SW480 (cell line): ENCODE measurements around the gene FAXC.
A peak's percentile ranks its signal among the peaks of the same experiment; 100 is the strongest.

ENCODE experiments used
- DNase-seq: peaks from one replicate; pipeline ENCODE4 v3.0.0-alpha.2; 2016; ENCODE audit warnings: low spot score

The FAXC gene

DNA sequence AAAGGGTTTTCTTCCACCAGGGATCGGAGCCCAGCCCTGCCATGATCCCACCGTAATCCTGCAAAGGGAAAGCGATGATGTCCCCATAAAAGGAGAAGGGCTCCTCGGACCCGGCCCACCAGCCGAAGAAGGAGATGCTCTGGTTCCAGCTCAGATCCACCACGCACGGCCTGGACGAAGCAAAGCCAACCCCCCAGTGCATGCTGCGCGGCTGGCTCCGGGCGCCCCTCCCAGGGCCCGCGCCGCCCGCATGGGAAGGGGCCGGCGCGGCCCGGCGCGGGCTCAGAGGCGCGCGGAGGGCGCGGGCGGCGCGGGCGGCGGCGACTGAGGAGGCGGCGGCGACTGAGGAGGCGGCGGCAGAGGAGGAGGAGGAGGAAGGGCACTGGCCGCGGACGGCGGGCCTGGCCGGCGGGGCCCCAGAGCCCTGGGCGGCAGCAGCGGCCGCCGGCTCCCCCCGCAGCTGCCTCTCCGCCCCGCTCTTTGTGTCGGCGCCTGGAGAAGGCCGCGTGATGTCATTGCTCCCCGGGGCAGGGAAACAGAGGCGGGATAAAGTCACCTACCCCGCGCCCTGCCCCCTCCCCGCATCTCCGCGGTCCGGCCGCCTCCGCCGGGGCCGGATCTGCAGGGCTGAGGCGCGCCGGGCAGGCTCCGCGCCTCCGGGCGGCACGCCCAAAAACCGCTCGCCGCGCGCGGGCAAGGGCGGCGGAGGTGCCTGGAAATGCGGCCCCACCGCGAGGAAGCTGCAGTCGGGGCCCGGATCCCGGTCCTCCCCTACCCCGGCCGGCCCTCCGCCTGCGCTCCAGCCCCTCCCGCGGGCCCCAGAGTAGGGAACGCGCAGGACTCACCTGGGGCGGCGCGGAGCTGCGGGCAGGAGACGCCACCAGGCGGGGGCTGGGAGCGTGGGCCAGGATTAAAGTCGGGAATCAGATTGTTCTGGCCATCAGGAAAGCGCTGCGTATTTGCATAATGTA is at the start of gene FAXC:
Gene FAXC, minus strand, starts transcription at position 504 of the 971 bp plus-strand sequence. Its CDS starts 302 bp downstream, at position 202.
- DNase-seq, result peak; percentile 32

DNA sequence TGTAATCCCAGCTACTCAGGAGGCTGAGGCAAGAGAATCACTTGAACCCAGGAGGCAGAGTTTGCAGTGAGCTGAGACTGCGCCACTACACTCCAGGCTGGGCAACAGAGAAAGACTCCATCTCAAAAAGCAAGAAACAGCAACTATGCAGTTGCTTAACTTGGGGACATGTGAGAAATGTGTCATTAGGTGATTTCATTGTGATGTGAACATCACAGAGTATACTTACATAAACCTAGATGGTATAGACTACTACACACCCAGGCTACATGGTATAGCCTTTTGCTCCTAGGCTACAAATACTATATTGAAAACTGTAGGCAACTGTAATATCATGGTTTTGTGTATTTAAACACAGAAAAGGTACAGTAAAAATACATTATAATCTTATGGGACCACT is 47.8 kb upstream of the FAXC start:
- DNase-seq, result no peak

DNA sequence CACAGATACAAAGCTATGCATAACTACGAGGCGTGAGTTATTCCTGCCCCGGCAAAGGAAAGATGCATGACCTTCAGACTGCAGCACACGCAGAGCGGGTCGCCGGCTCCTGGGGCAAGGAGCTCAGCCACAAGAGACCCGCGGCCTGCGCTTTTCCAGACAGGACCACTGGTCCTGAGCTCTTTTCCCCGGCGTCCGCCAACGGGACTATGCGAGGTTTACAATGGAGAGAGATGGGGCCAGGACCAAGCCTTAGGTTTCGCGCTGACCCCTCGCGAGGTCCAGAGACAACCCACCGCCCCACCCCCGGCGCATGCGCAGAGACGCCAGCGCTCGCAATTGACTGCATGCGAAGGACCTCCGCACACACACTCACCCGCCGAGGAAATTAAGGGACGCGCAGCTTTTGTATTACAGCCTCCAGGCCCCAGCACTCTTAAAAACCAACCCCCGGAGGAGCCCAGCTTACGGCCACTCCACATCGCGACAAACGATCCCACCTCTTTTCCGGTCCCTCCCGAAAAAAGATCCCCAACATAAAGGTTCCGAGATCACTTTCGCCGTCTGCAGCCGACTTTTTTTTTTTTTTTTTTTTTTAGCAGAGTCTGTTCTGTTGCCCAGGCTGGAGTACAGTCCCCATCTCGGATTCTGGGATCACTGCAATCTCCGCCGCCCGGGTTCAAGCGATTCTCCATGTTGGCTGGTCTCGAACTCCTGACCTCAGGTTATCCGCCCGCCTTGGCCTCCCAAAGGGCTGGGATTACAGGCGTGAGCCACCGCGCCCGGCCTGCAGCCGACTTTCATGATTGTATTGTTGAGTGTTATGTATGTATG is 44.4 kb upstream of the FAXC start, which contains the start of gene COQ3:
Gene COQ3, minus strand, starts transcription at position 498 of the 834 bp plus-strand sequence. Its CDS starts 16 bp downstream, at position 482.
- peak; percentile 37 for DNase-seq

DNA sequence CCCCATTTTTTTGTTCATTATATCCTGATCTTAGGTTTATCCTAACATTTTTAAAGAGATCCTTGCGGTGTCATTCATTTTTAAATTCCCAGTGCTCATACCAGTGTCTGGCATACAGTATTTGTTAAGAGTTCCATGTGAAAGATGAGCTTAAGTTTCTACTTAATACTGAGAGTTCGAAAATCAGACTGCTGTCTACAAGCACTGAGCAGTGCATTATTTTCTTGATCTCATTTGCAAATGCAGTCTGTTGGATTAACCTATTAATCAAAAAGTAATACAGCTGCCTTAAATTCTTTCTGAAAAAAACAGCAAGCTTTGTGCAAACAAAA is 43.9 kb upstream of the FAXC start:
- no peak for DNase-seq

GRCh38 chr6:99390896-99391295 is 41.4 kb upstream of the FAXC start:
- no peak for DNase-seq

DNA sequence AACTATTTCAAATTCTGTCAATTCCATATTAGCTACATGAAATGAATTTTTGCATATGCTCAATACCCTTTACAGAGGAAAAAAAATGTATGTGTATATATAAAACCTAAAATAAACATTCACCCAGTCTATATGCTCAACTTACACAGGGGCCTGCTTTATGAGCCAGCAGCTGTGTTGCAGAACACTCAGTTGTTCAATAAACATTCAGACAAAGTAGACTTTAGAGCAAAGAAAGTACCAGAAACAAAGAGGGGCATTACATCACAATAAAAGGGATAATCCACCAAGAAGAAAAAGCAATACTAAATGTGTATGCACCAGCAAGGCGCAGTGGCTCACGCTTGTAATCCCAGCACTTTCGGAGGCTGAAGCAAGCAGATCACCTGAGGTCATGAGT is 35.0 kb upstream of the FAXC start:
- DNase-seq, result no peak

- no peak for DNase-seq
Observed at GRCh38 chr6:99378636-99379035, 29.2 kb upstream of the FAXC start.

- DNase-seq, result no peak
Observed at GRCh38 chr6:99369533-99369932, 20.1 kb upstream of the FAXC start.

DNA sequence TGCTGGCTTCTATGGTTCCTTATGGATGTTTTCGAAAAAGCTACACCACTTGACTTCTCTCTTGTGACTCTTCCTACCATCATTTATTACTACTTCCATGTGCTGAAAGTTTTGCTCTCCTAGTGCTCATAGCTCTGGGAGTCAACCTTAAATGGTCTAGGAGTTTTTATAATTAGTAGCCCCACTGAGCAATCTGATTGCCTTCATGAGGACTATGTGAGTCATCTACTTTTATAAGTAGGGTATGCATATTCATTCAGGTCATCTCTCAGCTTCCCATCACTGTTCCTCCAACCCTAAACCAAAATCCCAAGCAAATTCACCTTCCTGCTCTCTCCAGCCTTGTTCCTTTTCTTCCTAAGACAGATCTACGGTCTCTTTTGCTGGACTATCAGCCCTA is 17.4 kb upstream of the FAXC start:
- DNase-seq, result no peak

GRCh38 chr6:99364026-99364425 is 14.6 kb upstream of the FAXC start:
- no peak for DNase-seq

DNA sequence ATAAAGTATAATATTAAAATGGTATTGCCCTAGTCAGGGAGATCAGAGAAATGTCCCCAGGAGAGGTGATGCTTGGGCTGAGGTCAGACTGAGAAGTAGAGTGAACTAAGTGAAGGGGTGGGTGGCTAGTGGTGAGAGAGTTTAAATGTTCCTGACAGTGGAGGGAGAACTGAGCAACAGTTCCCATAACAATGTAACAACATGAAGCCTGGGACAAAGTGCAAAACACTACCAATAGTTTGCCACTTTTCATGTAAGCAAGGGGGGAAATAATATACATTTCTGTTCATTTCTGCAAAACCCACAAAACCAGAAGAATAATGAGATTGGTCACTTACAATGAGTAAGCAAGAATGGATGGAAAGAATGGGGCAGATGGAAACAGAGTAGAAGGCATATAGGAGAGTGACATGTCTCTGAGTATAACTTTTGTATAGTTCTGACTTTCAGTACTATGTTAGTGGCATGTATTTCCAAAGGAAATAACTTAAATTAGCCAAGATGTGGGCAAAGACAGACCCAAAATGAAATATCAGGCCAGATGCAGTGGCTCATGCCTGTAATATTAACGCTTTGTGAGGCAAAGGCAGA is 13.3 kb upstream of the FAXC start:
- DNase-seq, result no peak

DNA sequence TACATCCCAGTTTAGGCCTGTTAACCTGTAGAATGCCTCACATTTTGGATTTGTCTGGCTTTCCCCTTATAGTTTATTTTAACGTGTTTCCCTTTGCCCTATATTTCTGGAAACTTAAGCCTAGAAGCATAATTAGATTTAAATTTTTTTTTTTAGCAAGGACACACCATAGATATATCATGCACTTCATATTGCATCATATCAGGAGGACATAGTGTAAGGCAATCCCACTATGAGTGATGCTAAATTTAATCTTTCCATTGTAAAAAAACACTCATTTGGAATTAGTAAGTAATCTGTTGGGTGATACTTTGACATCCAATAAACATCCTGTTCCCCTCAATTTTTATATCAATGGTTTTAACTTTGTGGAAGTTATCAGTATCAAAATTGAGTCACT is 10.3 kb upstream of the FAXC start:
- DNase-seq, result no peak

- no peak for DNase-seq
Observed at GRCh38 chr6:99356641-99357040, 7.2 kb upstream of the FAXC start.

DNA sequence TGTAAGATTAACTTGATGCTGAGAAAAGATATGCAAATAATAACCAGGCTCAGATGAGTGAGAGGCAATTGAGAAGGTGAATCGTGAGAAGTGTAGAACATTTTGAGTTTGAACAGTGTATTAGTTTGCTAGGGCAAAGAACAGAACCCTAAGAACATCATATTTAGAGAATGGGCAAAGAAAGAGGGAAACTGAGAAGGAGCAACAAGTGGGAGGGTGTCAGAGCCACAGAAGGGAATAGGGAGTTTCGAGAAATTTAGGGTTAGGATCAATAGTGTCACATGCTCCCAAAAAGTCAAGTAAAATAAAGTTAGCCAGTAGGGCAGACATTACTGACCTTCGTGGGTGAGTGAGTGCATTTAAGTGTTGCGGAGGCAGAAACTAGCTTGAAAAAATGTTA is 5.5 kb upstream of the FAXC start:
- DNase-seq, result no peak

DNA sequence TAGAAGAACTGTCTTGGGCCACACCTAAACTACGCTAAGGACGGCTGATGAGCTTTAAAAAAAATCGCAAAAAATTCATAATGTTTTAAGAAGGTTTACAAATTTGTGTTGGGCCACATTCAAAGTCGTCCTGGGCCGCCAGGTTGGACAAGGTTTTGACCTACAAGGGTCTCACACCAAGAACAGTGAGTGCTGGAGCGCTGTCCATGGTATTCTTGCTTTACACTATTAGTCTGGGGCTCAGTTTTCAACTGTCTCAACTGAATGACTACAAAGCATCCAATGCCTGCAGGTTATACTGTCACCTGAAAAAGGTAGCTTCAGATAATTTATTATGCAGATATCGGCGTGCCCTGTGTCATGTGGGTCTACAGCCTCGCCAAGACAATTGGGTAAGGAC is 3.7 kb upstream of the FAXC start:
- no peak for DNase-seq

GRCh38 chr6:99350573-99350972 is 1.1 kb upstream of the FAXC start:
- DNase-seq, result no peak

DNA sequence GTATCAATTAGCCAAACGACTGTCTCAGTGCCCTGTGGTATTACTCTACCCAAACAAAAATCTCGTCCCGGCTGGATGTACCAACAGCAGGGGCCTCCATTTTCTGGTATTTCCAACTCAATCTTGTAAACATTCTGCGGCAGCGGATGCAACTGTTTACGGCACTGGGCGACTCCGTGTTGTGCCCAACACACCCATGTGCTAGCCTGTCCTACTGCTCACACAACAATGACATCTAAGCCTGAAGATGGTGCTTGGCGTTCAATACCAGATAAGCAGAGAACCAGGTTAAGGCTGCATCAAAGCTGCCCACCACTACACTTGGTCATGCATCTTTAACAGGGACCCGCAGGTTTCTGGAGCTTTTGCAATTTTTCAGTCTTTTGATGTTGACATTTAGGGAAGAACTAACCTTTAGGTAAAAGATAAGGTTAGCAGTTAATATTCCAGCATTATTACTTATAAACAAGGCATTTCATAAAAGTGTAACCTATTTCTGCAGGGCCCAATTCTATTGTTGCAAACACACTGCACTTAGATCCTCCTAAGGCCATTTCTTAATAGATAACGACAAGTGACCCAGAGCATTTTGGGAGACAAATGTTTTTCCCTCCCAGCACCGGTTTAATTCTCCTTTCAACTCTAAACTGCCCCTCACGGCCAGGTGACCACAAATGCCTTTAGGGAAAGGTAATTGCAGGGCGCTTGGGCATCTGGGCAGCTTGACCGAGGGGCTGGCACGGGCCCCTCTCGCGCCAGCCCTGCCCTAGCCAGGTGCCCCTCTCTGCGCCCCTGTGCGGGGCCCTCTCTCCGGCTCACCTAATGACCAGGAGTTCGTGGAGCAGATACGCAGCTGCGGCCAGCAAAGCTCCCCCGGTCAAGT is 945 bp downstream of the FAXC start:
- no peak for DNase-seq

- no peak for DNase-seq
Observed at GRCh38 chr6:99347804-99348203, 1.7 kb downstream of the FAXC start.

- DNase-seq, result no peak
Observed at GRCh38 chr6:99346595-99346994, 2.9 kb downstream of the FAXC start.

GRCh38 chr6:99345164-99345563 is 4.3 kb downstream of the FAXC start:
- DNase-seq, result no peak

- peak; percentile 47 for DNase-seq
Observed at GRCh38 chr6:99344289-99344688, 5.2 kb downstream of the FAXC start.
